ENCODE results near the gene FHIT.

FHIT gene

GRCh38 chr3:60427109-60427508 is 824.1 kb downstream of the FHIT start:
- DNase-seq = no peak

GRCh38 chr3:60424942-60425341 is 826.3 kb downstream of the FHIT start:
- DNase-seq = no peak

GRCh38 chr3:60424034-60424433 is 827.2 kb downstream of the FHIT start:
- no peak for DNase-seq

DNA sequence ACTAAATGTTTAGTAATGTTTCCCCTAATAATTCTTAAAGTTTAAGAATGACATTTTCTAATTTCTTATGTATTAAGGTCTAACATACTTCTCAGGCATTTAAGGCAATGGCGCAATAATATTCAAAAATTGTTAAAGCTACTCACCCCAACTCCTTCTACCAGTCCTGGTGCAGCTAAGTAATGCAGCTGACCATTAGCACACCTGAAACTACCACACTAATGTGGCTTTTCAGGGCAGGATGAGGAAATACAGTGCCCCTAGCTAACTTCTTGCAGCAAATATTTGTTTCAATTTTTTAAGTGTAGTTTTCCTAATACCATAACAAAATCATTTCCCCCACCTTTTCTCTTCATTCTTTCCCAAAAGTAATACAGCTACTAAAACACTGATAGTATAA is 827.7 kb downstream of the FHIT start:
- no peak for DNase-seq

DNA sequence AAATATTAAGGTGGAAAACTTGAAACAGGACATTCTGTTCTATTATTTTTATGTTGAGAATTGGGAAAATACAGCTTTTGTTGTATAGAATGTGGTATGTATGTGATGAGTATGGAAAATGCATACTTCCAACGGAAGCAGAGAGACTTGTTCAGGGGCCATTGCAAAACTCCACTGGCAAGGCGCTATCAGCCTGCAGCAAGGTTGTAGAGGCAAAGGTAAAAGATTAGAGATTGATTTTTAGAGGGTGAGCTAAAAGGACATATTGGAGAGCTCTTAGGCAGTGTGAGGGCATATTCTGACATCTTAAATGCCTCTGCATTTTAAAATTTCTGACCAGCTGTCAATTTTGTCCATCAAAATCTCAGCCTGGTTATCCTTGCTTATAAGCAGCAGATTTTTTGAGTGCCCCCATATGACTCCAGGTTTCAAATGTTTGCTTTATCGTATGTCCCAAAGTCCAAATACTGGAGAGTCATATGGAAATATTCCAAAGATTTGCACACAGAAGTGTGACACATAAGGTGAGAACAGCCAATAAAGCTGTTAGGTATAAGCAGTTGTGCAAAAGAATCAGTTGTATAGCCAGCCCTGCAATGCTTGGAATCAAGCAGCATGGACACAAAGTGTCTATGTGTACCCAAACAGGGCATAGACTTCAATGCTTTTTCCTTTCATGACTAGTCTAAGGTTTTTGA is 829.4 kb downstream of the FHIT start:
- DNase-seq = no peak

DNA sequence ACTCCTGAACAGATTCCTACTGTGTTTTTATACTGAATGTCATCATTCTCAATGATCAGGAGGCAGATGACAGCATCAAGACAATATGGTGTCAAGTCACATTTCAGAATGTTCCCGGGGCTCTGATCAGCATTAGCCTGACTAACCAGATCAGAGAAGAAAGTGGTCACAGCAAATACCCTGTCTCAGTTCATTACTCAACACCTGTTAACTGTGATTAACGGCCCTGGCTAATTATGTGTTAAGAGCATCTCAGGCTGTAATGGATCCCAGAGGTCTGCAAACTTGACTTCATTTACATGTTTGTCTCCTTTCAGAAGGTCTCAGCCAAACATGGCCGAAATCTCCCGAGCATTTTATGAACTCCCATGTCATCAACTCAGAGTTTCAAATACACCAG is 833.7 kb downstream of the FHIT start:
- no peak for DNase-seq

DNA sequence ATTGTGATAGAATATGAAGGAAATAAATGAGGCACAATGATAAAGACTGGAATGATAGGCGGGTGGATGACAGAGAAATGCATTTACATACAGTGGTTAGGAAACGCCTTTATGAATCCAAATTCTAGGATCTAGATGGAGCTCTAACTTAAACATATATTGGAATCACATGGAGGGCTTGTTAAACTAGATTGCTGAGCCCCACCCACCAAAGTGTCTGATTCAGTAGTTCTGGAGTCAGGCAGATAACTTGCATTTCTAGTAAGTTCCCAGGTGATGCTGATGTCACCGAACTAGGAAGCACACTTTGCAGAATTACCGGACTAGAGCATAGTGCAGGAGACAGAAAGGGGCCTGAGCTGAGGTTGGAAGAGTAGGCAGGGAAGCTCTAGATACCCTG is 837.2 kb downstream of the FHIT start:
- DNase-seq = no peak

DNA sequence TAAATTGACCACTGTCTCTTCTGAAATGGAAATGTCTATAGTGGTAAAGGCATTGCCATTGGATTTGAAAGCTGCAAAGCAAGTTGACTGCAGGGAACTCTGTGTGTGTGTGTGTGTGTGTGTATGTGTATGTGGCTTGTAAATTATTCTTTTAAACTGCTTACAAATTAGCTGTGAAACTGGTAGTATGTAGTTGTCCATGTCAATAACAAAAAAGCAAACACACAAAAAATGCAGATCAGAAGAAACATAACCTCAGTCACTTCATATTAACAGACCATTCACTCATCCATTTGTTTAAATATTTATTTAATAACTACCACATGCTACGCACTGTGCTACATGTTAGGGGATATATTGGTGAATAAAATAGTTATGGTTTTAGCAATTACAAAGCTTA is 837.7 kb downstream of the FHIT start:
- no peak for DNase-seq

GRCh38 chr3:60403866-60404265 is 847.4 kb downstream of the FHIT start:
- DNase-seq = no peak

GRCh38 chr3:60402931-60403330 is 848.3 kb downstream of the FHIT start:
- DNase-seq = no peak

- DNase-seq = no peak
Observed at GRCh38 chr3:60399861-60400845, 851.1 kb downstream of the FHIT start.

DNA sequence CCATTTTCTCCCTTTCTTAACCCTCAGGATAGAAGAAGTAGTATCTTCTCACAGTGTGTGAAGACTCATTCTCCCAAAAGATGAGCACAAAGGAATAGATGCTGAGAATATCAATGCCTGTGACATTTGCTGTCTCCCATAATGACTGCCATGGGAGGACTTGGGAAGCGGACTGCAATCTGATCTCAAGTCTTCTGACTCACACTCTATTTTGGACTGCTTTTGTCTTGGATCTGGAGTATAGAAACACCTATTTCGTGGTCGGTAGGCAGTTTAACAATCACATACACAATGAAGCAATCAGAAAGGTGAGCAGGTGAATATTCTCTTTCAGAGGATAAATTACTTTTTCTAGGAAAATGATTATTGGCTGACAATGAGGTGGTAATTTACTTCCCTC is 852.0 kb downstream of the FHIT start:
- no peak for DNase-seq

- no peak for DNase-seq
Observed at GRCh38 chr3:60395173-60395762, 856.0 kb downstream of the FHIT start.

- DNase-seq = no peak
Observed at GRCh38 chr3:60393946-60394345, 857.3 kb downstream of the FHIT start.

DNA sequence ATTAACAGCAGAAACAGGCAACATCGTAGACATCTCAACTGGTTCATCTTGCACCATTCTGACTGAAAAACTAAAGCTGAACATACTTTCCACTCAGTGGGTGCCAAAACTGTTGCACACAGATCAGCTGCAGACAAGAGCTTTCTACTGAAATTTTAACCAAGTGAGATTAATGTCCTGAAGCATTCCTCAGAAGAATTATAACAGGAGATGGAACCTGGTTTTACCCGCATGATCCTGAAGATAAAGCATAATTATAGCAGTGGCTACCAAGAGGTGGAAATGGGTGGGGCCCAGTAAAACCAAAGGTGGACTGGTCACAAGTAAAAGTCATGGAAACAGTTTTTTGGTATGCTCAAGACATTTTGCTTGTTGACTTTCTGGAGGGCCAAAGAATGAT is 858.8 kb downstream of the FHIT start:
- no peak for DNase-seq

- no peak for DNase-seq
Observed at GRCh38 chr3:60391292-60391691, 860.0 kb downstream of the FHIT start.

- no peak for DNase-seq
Observed at GRCh38 chr3:60388731-60389130, 862.5 kb downstream of the FHIT start.

GRCh38 chr3:60386306-60386705 is 864.9 kb downstream of the FHIT start:
- DNase-seq = peak; percentile 3

GRCh38 chr3:60384341-60384740 is 866.9 kb downstream of the FHIT start:
- DNase-seq = no peak

DNA sequence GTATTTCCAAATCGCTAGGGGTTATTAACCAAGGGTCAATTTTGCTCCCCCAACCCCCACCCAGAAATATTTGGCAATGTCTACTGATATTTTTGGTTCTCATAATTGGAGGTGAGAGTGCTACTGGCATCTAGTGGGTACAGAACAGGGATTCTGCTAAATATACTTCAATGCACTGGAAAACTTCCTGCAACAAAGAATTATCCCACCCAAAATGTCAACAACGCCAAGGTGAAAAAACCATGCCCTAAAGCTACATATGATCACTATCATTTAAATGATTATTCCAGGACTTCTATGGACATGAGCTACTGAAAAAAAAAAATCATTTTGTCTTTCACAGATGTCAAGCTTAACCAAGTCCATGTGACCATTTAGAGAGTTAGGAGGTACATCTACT is 867.9 kb downstream of the FHIT start:
- no peak for DNase-seq

DNA sequence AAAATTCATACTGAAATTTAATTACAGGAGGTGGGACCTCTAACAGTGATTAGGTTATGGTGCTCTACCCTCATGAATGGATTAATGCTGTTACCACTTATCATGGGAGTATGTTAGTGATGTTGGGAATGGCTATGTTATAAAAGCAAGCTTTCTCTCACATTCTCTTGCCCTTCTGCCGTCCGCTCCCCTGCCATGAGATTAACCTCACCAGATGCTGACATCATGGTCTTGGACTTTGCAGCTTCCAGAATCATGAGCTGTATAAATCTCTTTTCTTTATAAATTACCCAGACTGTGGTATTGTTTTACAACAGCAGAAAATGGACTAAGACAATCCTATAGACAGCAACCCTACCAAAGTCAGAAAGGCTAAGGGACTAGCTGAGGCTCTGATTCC is 884.8 kb downstream of the FHIT start:
- DNase-seq = no peak

DNA sequence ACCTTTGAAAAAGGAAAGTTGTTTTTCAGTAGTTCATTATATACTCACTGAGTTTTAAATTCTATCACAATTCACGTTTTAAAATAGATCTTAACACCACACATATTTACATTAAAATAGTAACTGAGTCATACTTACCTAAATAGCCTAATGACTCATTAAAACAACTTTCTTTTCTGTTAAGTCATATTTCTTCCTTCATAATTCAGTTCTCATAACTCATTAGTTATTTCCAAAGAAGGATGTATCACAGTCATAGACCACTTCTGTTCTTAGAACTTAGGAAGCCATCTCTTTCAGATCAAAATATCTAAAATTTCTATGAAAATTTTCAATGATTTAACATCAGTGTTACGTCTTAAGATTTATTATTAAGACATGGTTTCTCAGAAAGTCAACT is 885.9 kb downstream of the FHIT start:
- no peak for DNase-seq

DNA sequence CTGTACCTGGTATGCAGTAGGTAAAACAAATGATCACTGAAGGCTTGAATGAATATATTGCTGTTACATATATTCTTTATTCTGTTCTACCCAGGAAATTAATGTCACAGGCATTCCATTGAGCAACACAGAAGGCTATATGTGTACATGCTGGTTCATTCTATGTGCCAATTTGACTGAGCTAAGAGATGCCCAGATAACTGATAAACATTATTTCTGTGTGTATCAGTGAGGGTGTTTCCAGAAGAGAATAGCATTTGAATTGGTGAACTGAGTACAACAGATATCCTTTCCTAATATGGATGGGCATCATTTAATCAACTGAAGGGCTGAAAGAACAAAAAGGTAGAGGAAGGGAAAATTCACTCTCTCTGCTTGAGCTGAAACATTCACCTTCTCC is 886.8 kb downstream of the FHIT start:
- DNase-seq = no peak

DNA sequence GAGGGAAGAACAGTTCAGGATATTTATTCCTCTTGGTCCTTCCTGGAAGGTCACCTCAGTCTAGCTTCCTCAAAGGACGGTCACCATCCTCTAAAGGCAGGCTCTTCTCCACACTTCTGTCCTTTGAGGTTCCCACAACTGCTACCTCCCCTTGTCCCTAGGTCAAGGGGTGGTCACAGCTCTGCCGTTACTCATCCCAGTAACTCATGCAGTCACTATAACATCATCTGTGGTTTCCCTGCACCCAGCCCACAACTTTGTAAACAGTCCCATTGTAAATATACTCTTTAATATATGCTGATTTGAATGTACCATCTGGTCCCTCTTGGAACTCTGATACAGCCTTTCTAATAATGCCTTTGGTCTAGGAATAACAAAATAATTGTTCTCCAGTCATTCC is 887.4 kb downstream of the FHIT start:
- DNase-seq = peak; percentile 10

Measured in NCI-H510A treated with DMSO at 0.1 percent for 48 hours (cell line).